Measurements from ENCODE around the gene DUSP8. TPM values are rescaled to one million over a fixed set of nuclear protein-coding genes. Genes with fewer than 3 reads are reported as not detected.
A peak's percentile ranks its signal among the peaks of the same experiment; 100 is the strongest.

Gene DUSP8
- polyA plus RNA-seq, 2 of the 4 experiments (the other 2 are of a cell fraction) = 0.72 to 2.6 TPM

GRCh38 chr11:1604711-1605110 is 32.6 kb upstream of the DUSP8 start:
- FAIRE-seq (no peak), ATAC-seq (no peak; a peak in 1 of 6 replicates), DNase-seq (ENCODE audit: low read depth in 1 of 2, low spot score in 1 of 2) (no peak)
- ChIA-PET POLR2A (no interaction called here), CTCF (interaction anchor here (1.2 to 1.6 kb wide), 3 partner anchors 13 to 48 kb away, joined by 3 to 5 read pairs (median 4); no protein-coding TSS in a partner anchor)
- Histone ChIP-seq H3K9me3 (no peaks in the 10 kb centered on the region), H3K4me2 (no peak overlapping the region), H3K4me3 (no peak overlapping the region), H3K27ac (no peak overlapping the region), H3K4me1 (no peaks in the 10 kb centered on the region)
- 50% methylated on average over 6 of the region's 7 CpGs for WGBS (ENCODE audit: missing lambda C conversion rate)
- TF ChIP-seq KDM5A (IDR thresholded peaks at IDR 0.05) (no peak), CTCF (IDR thresholded peaks at IDR 0.05) (no peak), HOXB13 (CRISPR knock-in tag; IDR thresholded peaks at IDR 0.05; ENCODE audit: low read depth) (no peak), CBX8 (IDR thresholded peaks at IDR 0.05) (no peak), HEYL (CRISPR knock-in tag; IDR thresholded peaks at IDR 0.05) (no peak), RCOR1 (IDR thresholded peaks at IDR 0.05; ENCODE audit: low read depth, low read length) (no peak)

- no peaks in the 10 kb centered on the region for H3K4me1 ChIP-seq
- ATAC-seq = no peak
- H3K4me3 ChIP-seq = no peak overlapping the region
- H3K9me3 ChIP-seq = no peaks in the 10 kb centered on the region
- no peak for TF ChIP-seq RNF2 (IDR thresholded peaks at IDR 0.05; ENCODE audit: borderline replicate concordance, low read depth)
- no peak for TF ChIP-seq HOXB13 (CRISPR knock-in tag; IDR thresholded peaks at IDR 0.05; ENCODE audit: low read depth)
- no peak for TF ChIP-seq POLR2A (IDR thresholded peaks at IDR 0.05; ENCODE audit: low read length)
- TF ChIP-seq KDM1A (IDR thresholded peaks at IDR 0.05; ENCODE audit: low read depth) = no peak
- no peak for TF ChIP-seq PBX3 (IDR thresholded peaks at IDR 0.05)
- TF ChIP-seq HDAC2 (IDR thresholded peaks at IDR 0.05) = no peak
- TF ChIP-seq NFE2L2 (conservative IDR thresholded peaks at IDR 0.05; ENCODE audit: low read length) = no peak
- no peak for TF ChIP-seq JUN (IDR thresholded peaks at IDR 0.05)
- TF ChIP-seq RFX5 (IDR thresholded peaks at IDR 0.05) = no peak
- no peak for TF ChIP-seq ZFP36 (IDR thresholded peaks at IDR 0.05; ENCODE audit: borderline replicate concordance, partially characterized antibody)
- TF ChIP-seq ZNF302 (CRISPR knock-in tag; IDR thresholded peaks at IDR 0.05) = no peak
- no peak for TF ChIP-seq ATOH8 (CRISPR knock-in tag; IDR thresholded peaks at IDR 0.05; ENCODE audit: low read depth)
- TF ChIP-seq KDM5A (IDR thresholded peaks at IDR 0.05) = no peak
- no peak overlapping the region for H3K27ac ChIP-seq
- FAIRE-seq = no peak
- no peak overlapping the region for H3K4me2 ChIP-seq
- DNase-seq (ENCODE audit: low read depth in 1 of 2, low spot score in 1 of 2) = no peak
- POLR2A ChIA-PET = no interaction called here
- WGBS (ENCODE audit: missing lambda C conversion rate) = 58% methylated on average over 7 of the region's 11 CpGs
- CTCF ChIA-PET = no interaction called here
Measured at GRCh38 chr11:1604181-1604580, 32.1 kb upstream of the DUSP8 start.

- ATAC-seq = no peak
- FAIRE-seq = peak; percentile 68
- no peaks in the 10 kb centered on the region for H3K4me1 ChIP-seq
- DNase-seq (ENCODE audit: low read depth in 1 of 2, low spot score in 1 of 2) = no peak
- no peak overlapping the region for H3K4me3 ChIP-seq
- WGBS (ENCODE audit: missing lambda C conversion rate) = 43% methylated on average over 1 of the region's 1 CpG
- H3K9me3 ChIP-seq = no peaks in the 10 kb centered on the region
- H3K27ac ChIP-seq = no peak overlapping the region
- H3K4me2 ChIP-seq = no peak overlapping the region
- ChIA-PET CTCF (no interaction called here), POLR2A (no interaction called here)
- TF ChIP-seq HOXB13 (CRISPR knock-in tag; IDR thresholded peaks at IDR 0.05; ENCODE audit: low read depth) (no peak), NR3C1 (IDR thresholded peaks at IDR 0.05) (no peak), MAFK (IDR thresholded peaks at IDR 0.05; ENCODE audit: partially characterized antibody) (no peak), RFX5 (IDR thresholded peaks at IDR 0.05) (no peak), CEBPB (IDR thresholded peaks at IDR 0.05) (no peak), CHD2 (IDR thresholded peaks at IDR 0.05; ENCODE audit: low read length, partially characterized antibody) (no peak), POLR2AphosphoS2 (conservative IDR thresholded peaks at IDR 0.05; ENCODE audit: low read length) (no peak), GATA3 (IDR thresholded peaks at IDR 0.05; ENCODE audit: borderline replicate concordance) (no peak), CBX2 (IDR thresholded peaks at IDR 0.05; ENCODE audit: borderline replicate concordance, low read depth) (no peak), MAZ (IDR thresholded peaks at IDR 0.05; ENCODE audit: borderline replicate concordance, low read depth, low read length) (no peak), REST (IDR thresholded peaks at IDR 0.05) (no peak), EHF (CRISPR knock-in tag; IDR thresholded peaks at IDR 0.05) (no peak), FOSB (CRISPR knock-in tag; IDR thresholded peaks at IDR 0.05) (no peak), NFE2L2 (conservative IDR thresholded peaks at IDR 0.05; ENCODE audit: low read length) (no peak), ATOH8 (CRISPR knock-in tag; IDR thresholded peaks at IDR 0.05; ENCODE audit: low read depth) (no peak)
Measured at GRCh38 chr11:1603629-1604028, 31.6 kb upstream of the DUSP8 start.

All from A549 (cell line).